ENCODE data around the gene PRLH. TPM values are rescaled to one million over a fixed set of nuclear protein-coding genes. Genes with fewer than 3 reads are reported as not detected.

PRLH gene
- total RNA-seq, 1 experiment from 2014 or later = not detected

GRCh38 chr2:237614151-237614720 is 47.9 kb downstream of the PRLH start:
- Histone ChIP-seq H3K4me3 (ENCODE audit: low read depth, low read length, poor library complexity, severe bottlenecking) (no peak overlapping the region), H3K36me3 (ENCODE audit: insufficient read depth, low read length, poor library complexity, severe bottlenecking) (no peaks in the 10 kb centered on the region), H3K27ac (ENCODE audit: low read depth, low read length, poor library complexity, severe bottlenecking) (no peak overlapping the region), H3K9me3 (ENCODE audit: low read depth, low read length, poor library complexity, severe bottlenecking) (no peaks in the 10 kb centered on the region), H3K4me1 (ENCODE audit: insufficient read depth, low read length, poor library complexity, severe bottlenecking) (peaks cover 22% of the 10 kb centered on the region), H3K27me3 (replicated peaks; ENCODE audit: insufficient read depth, low read depth, low read length, poor library complexity) (no peaks in the 10 kb centered on the region)
- BruUV-seq (replicated peaks) = no TSS peak
- POLR2A ChIA-PET (ENCODE audit: low non-redundant PET) = no interaction called here
- intact Hi-C loops (cut with micrococcal nuclease; ENCODE audit: unreplicated experiment) = no loop called here
- CTCF ChIA-PET = no interaction called here
- TF ChIP-seq CTCF (conservative IDR thresholded peaks at IDR 0.05; ENCODE audit: low read depth, low read length) (peak; percentile 21; the same call in 1 of the 2 replicates), EZH2 (IDR thresholded peaks at IDR 0.05; ENCODE audit: borderline replicate concordance, low read depth, low read length, poor library complexity, severe bottlenecking) (no peak)
- no peak for DNase-seq (ENCODE audit: low spot score)

GRCh38 chr2:237615631-237616249 is 49.4 kb downstream of the PRLH start:
- Histone ChIP-seq H3K27ac (ENCODE audit: low read depth, low read length, poor library complexity, severe bottlenecking) (peak overlapping the region; percentile 71), H3K36me3 (ENCODE audit: insufficient read depth, low read length, poor library complexity, severe bottlenecking) (no peaks in the 10 kb centered on the region), H3K9me3 (ENCODE audit: low read depth, low read length, poor library complexity, severe bottlenecking) (no peaks in the 10 kb centered on the region), H3K27me3 (replicated peaks; ENCODE audit: insufficient read depth, low read depth, low read length, poor library complexity) (no peaks in the 10 kb centered on the region), H3K4me1 (ENCODE audit: insufficient read depth, low read length, poor library complexity, severe bottlenecking) (peaks cover 22% of the 10 kb centered on the region), H3K4me3 (ENCODE audit: low read depth, low read length, poor library complexity, severe bottlenecking) (no peak overlapping the region)
- ChIA-PET POLR2A (ENCODE audit: low non-redundant PET) (no interaction called here), CTCF (no interaction called here)
- intact Hi-C loops (cut with micrococcal nuclease; ENCODE audit: unreplicated experiment) = no loop called here
- TF ChIP-seq EZH2 (IDR thresholded peaks at IDR 0.05; ENCODE audit: borderline replicate concordance, low read depth, low read length, poor library complexity, severe bottlenecking) = no peak
- TF ChIP-seq CTCF (conservative IDR thresholded peaks at IDR 0.05; ENCODE audit: low read depth, low read length) = no peak
- no TSS peak for BruUV-seq (replicated peaks)
- DNase-seq (ENCODE audit: low spot score) = no peak

GRCh38 chr2:237616373-237616733 is 50.0 kb downstream of the PRLH start:
- Histone ChIP-seq H3K4me3 (ENCODE audit: low read depth, low read length, poor library complexity, severe bottlenecking) (no peak overlapping the region), H3K36me3 (ENCODE audit: insufficient read depth, low read length, poor library complexity, severe bottlenecking) (no peaks in the 10 kb centered on the region), H3K27me3 (replicated peaks; ENCODE audit: insufficient read depth, low read depth, low read length, poor library complexity) (no peaks in the 10 kb centered on the region), H3K27ac (ENCODE audit: low read depth, low read length, poor library complexity, severe bottlenecking) (peak overlapping the region; percentile 71), H3K9me3 (ENCODE audit: low read depth, low read length, poor library complexity, severe bottlenecking) (no peaks in the 10 kb centered on the region), H3K4me1 (ENCODE audit: insufficient read depth, low read length, poor library complexity, severe bottlenecking) (peaks cover 22% of the 10 kb centered on the region)
- POLR2A ChIA-PET (ENCODE audit: low non-redundant PET) = no interaction called here
- BruUV-seq (replicated peaks) = no TSS peak
- CTCF ChIA-PET = no interaction called here
- no peak for DNase-seq (ENCODE audit: low spot score)
- TF ChIP-seq EZH2 (IDR thresholded peaks at IDR 0.05; ENCODE audit: borderline replicate concordance, low read depth, low read length, poor library complexity, severe bottlenecking) (no peak), CTCF (conservative IDR thresholded peaks at IDR 0.05; ENCODE audit: low read depth, low read length) (no peak)
- intact Hi-C loops (cut with micrococcal nuclease; ENCODE audit: unreplicated experiment) = no loop called here

Other genes with a start within 250 kb of the PRLH start
- gene COL6A3, start 152.4 kb upstream of the PRLH start, total RNA-seq (2021) = 0.86 and 2.2 TPM in 2 replicates
- gene MLPH, start 79.3 kb upstream of the PRLH start, total RNA-seq (2021) = 0.26 TPM in 1 of 2 replicates, not detected in the other
- 0.62 TPM in 1 of 2 replicates, not detected in the other for gene RAB17, start 24.2 kb downstream of the PRLH start, total RNA-seq (2021)
- 69.3 and 71.8 TPM in 2 replicates for gene LRRFIP1, start 61.0 kb downstream of the PRLH start, total RNA-seq (2021)
- gene RBM44, start 232.2 kb downstream of the PRLH start, total RNA-seq (2021) = 0.95 and 1.4 TPM in 2 replicates